ENCODE data around the gene GPR45. TPM values are rescaled to one million over a fixed set of nuclear protein-coding genes. Genes with fewer than 3 reads are reported as not detected.

The GPR45 gene
- polyA plus RNA-seq, 6 donors from 2014 or later: not detected

- ATAC-seq (ENCODE audit: low read depth in 2 of 2) (no peak), DNase-seq (no peak)
- Mint-ChIP-seq H3K4me3 (no peak overlapping the region), H3K9me3 (no peaks in the 10 kb centered on the region), H3K4me1 (peaks cover 0 to 3% (median 0%) of the 10 kb centered on the region in 3 donors), H3K36me3 (peaks cover 3 to 15% of the 10 kb centered on the region in 2 donors), H3K27me3 (no peaks in the 10 kb centered on the region), H3K27ac (peak overlapping the region in 1 of 6 donors; percentile 11)
Observed at GRCh38 chr2:105261061-105261460, 19.5 kb downstream of the GPR45 start.

GRCh38 chr2:105262651-105263091 is 21.1 kb downstream of the GPR45 start:
- Mint-ChIP-seq H3K4me3 (no peak overlapping the region), H3K4me1 (peaks cover 0 to 3% (median 0%) of the 10 kb centered on the region in 3 donors), H3K36me3 (peaks cover 10 to 24% of the 10 kb centered on the region in 2 donors), H3K27ac (no peak overlapping the region), H3K27me3 (no peaks in the 10 kb centered on the region), H3K9me3 (no peaks in the 10 kb centered on the region)
- no peak for ATAC-seq (ENCODE audit: low read depth in 2 of 2)
- DNase-seq: no peak

GRCh38 chr2:105269426-105269825 is 27.9 kb downstream of the GPR45 start:
- Mint-ChIP-seq H3K27me3 (no peaks in the 10 kb centered on the region), H3K4me3 (no peak overlapping the region), H3K27ac (no peak overlapping the region), H3K9me3 (no peaks in the 10 kb centered on the region), H3K36me3 (peaks cover 37 to 51% of the 10 kb centered on the region in 2 donors), H3K4me1 (no peaks in the 10 kb centered on the region)
- ATAC-seq (ENCODE audit: low read depth in 2 of 2) (no peak), DNase-seq (no peak)

- no peak for DNase-seq
Observed at GRCh38 chr2:105271393-105272045, 30.0 kb downstream of the GPR45 start.

GRCh38 chr2:105272176-105272575 is 30.6 kb downstream of the GPR45 start:
- Mint-ChIP-seq H3K4me3 (no peak overlapping the region), H3K27ac (no peak overlapping the region), H3K4me1 (no peaks in the 10 kb centered on the region), H3K27me3 (no peaks in the 10 kb centered on the region), H3K9me3 (no peaks in the 10 kb centered on the region), H3K36me3 (peaks cover 29 to 34% of the 10 kb centered on the region in 2 donors)
- DNase-seq: no peak
- no peak for ATAC-seq (ENCODE audit: low read depth in 2 of 2)

More at GRCh38 chr2:105271393-105272045, 30.0 kb downstream of the GPR45 start:
- no peak overlapping the region for H3K4me3 Mint-ChIP-seq
- no peaks in the 10 kb centered on the region for H3K9me3 Mint-ChIP-seq
- no peak overlapping the region for H3K27ac Mint-ChIP-seq
- H3K36me3 Mint-ChIP-seq: peaks cover 32 to 37% of the 10 kb centered on the region in 2 donors
- no peak for ATAC-seq (ENCODE audit: low read depth in 2 of 2)
- H3K4me1 Mint-ChIP-seq: no peaks in the 10 kb centered on the region
- no peaks in the 10 kb centered on the region for H3K27me3 Mint-ChIP-seq

- H3K27ac Mint-ChIP-seq: peak overlapping the region in 1 of 6 donors; percentile 85
- ATAC-seq (ENCODE audit: low read depth in 2 of 2) (no peak), DNase-seq (no peak)
- H3K27me3 Mint-ChIP-seq: no peaks in the 10 kb centered on the region
- H3K4me3 Mint-ChIP-seq: no peak overlapping the region
- H3K9me3 Mint-ChIP-seq: no peaks in the 10 kb centered on the region
- no peaks in the 10 kb centered on the region for H3K4me1 Mint-ChIP-seq
- H3K36me3 Mint-ChIP-seq: peaks cover 17 to 29% of the 10 kb centered on the region in 2 donors
Observed at GRCh38 chr2:105274046-105274445, 32.5 kb downstream of the GPR45 start.

GRCh38 chr2:105278654-105279053 is 37.1 kb downstream of the GPR45 start:
- Mint-ChIP-seq H3K27me3 (no peaks in the 10 kb centered on the region), H3K4me3 (no peak overlapping the region), H3K4me1 (no peaks in the 10 kb centered on the region), H3K36me3 (peaks cover 17 to 29% of the 10 kb centered on the region in 2 donors), H3K9me3 (no peaks in the 10 kb centered on the region), H3K27ac (no peak overlapping the region)
- ATAC-seq (ENCODE audit: low read depth in 2 of 2) (no peak), DNase-seq (no peak)

GRCh38 chr2:105279126-105279525 is 37.6 kb downstream of the GPR45 start:
- Mint-ChIP-seq H3K36me3 (peaks cover 17 to 28% of the 10 kb centered on the region in 2 donors), H3K27ac (no peak overlapping the region), H3K9me3 (no peaks in the 10 kb centered on the region), H3K4me1 (no peaks in the 10 kb centered on the region), H3K27me3 (no peaks in the 10 kb centered on the region), H3K4me3 (no peak overlapping the region)
- ATAC-seq (ENCODE audit: low read depth in 2 of 2) (no peak), DNase-seq (no peak)

- DNase-seq: no peak
- H3K36me3 Mint-ChIP-seq: peaks cover 22 to 34% of the 10 kb centered on the region in 2 donors
- H3K4me1 Mint-ChIP-seq: no peaks in the 10 kb centered on the region
- no peaks in the 10 kb centered on the region for H3K9me3 Mint-ChIP-seq
- no peak overlapping the region for H3K4me3 Mint-ChIP-seq
- ATAC-seq (ENCODE audit: low read depth in 2 of 2): no peak
- H3K27me3 Mint-ChIP-seq: no peaks in the 10 kb centered on the region
- no peak overlapping the region for H3K27ac Mint-ChIP-seq
Observed at GRCh38 chr2:105280281-105280680, 38.7 kb downstream of the GPR45 start.

- peak overlapping the region in 1 of 6 donors; percentile 72 for H3K27ac Mint-ChIP-seq
- no peak overlapping the region for H3K4me3 Mint-ChIP-seq
- H3K9me3 Mint-ChIP-seq: no peaks in the 10 kb centered on the region
- no peaks in the 10 kb centered on the region for H3K4me1 Mint-ChIP-seq
- H3K36me3 Mint-ChIP-seq: peaks cover 22 to 38% of the 10 kb centered on the region in 2 donors
- DNase-seq (no peak), ATAC-seq (ENCODE audit: low read depth in 2 of 2) (no peak)
- no peaks in the 10 kb centered on the region for H3K27me3 Mint-ChIP-seq
Observed at GRCh38 chr2:105283532-105283931, 42.0 kb downstream of the GPR45 start.

- peak; percentile 7 for DNase-seq
- Mint-ChIP-seq H3K36me3 (peaks cover 19 to 31% of the 10 kb centered on the region in 2 donors), H3K9me3 (no peaks in the 10 kb centered on the region), H3K27ac (peak overlapping the region in 1 of 6 donors; percentile 7), H3K4me1 (no peaks in the 10 kb centered on the region), H3K4me3 (no peak overlapping the region), H3K27me3 (no peaks in the 10 kb centered on the region)
- ATAC-seq (ENCODE audit: low read depth in 2 of 2): no peak
Observed at GRCh38 chr2:105287692-105288091, 46.1 kb downstream of the GPR45 start.

- H3K9me3 Mint-ChIP-seq: no peaks in the 10 kb centered on the region
- ATAC-seq (ENCODE audit: low read depth in 2 of 2): no peak
- H3K36me3 Mint-ChIP-seq: peaks cover 14 to 31% of the 10 kb centered on the region in 2 donors
- H3K27me3 Mint-ChIP-seq: no peaks in the 10 kb centered on the region
- peak overlapping the region in 1 of 8 donors; percentile 27 for H3K4me3 Mint-ChIP-seq
- no peaks in the 10 kb centered on the region for H3K4me1 Mint-ChIP-seq
- no peak for DNase-seq
- no peak overlapping the region for H3K27ac Mint-ChIP-seq
Observed at GRCh38 chr2:105288133-105288532, 46.6 kb downstream of the GPR45 start.

- Mint-ChIP-seq H3K4me3 (no peak overlapping the region), H3K4me1 (no peaks in the 10 kb centered on the region), H3K27ac (peak overlapping the region in 1 of 6 donors; percentile 30)
Observed at GRCh38 chr2:105290981-105291660, 49.6 kb downstream of the GPR45 start.

GRCh38 chr2:105291981-105292380 is 50.4 kb downstream of the GPR45 start:
- H3K4me3 Mint-ChIP-seq: no peak overlapping the region
- ATAC-seq (ENCODE audit: low read depth in 2 of 2) (no peak), DNase-seq (no peak)
- peaks cover 18 to 28% of the 10 kb centered on the region in 2 donors for H3K36me3 Mint-ChIP-seq
- H3K27me3 Mint-ChIP-seq: no peaks in the 10 kb centered on the region
- H3K9me3 Mint-ChIP-seq: no peaks in the 10 kb centered on the region
- peak overlapping the region in 1 of 6 donors; percentile 25 for H3K27ac Mint-ChIP-seq
- H3K4me1 Mint-ChIP-seq: no peaks in the 10 kb centered on the region

More at GRCh38 chr2:105290981-105291660, 49.6 kb downstream of the GPR45 start:
- DNase-seq: no peak
- ATAC-seq (ENCODE audit: low read depth in 2 of 2): no peak
- Mint-ChIP-seq H3K27me3 (no peaks in the 10 kb centered on the region), H3K36me3 (peaks cover 16 to 23% of the 10 kb centered on the region in 2 donors), H3K9me3 (no peaks in the 10 kb centered on the region)
